GM18508 (cell line): ENCODE data around the gene CCDC78.
"Not testable (repeated sequence)": the region's sequence is repeated elsewhere in the genome, so short reads cannot be mapped to it uniquely, and the experiment has no call there.

Source experiments
- ATAC-seq: cut with Tn5 transposase; IDR thresholded peaks from one replicate; pipeline ENCODE4 v1.9.1; 2021; ENCODE audit warnings: moderate number of reproducible peaks; ENCODE audit not compliant: insufficient read depth, unreplicated experiment

CCDC78 gene

GRCh38 chr16:700684-701584 lies 25.3 kb downstream of the CCDC78 start:
- no peak for ATAC-seq

GRCh38 chr16:698911-699671 lies 27.2 kb downstream of the CCDC78 start:
- ATAC-seq: no peak

GRCh38 chr16:695355-696089 lies 30.7 kb downstream of the CCDC78 start:
- no peak for ATAC-seq

GRCh38 chr16:694863-695354 lies 31.3 kb downstream of the CCDC78 start:
- ATAC-seq: no peak

- no peak for ATAC-seq
These were observed 31.9 kb downstream of the CCDC78 start for GRCh38 chr16:694187-694862.

GRCh38 chr16:693766-694165 lies 32.5 kb downstream of the CCDC78 start:
- no peak for ATAC-seq

GRCh38 chr16:693364-693763 lies 32.9 kb downstream of the CCDC78 start:
- ATAC-seq: no peak

GRCh38 chr16:692356-693108 lies 33.7 kb downstream of the CCDC78 start:
- ATAC-seq: no peak

- ATAC-seq: not testable (repeated sequence)
These were observed 35.0 kb downstream of the CCDC78 start for GRCh38 chr16:691242-691641.

GRCh38 chr16:689175-689897 lies 36.9 kb downstream of the CCDC78 start:
- no peak for ATAC-seq

- ATAC-seq: no peak
These were observed 38.7 kb downstream of the CCDC78 start for GRCh38 chr16:687499-687898.

GRCh38 chr16:686459-687260 lies 39.6 kb downstream of the CCDC78 start:
- no peak for ATAC-seq

GRCh38 chr16:685967-686366 lies 40.3 kb downstream of the CCDC78 start:
- no peak for ATAC-seq

- ATAC-seq: no peak
These were observed 41.1 kb downstream of the CCDC78 start for GRCh38 chr16:684961-685696.

GRCh38 chr16:684071-684794 lies 42.0 kb downstream of the CCDC78 start, which contains the start of gene JMJD8:
Gene JMJD8, minus strand, starts transcription at chr16:684334. Its CDS starts 15 bp downstream, at chr16:684319.
- ATAC-seq: peak; percentile 52

- no peak for ATAC-seq
These were observed 42.7 kb downstream of the CCDC78 start for GRCh38 chr16:683396-684070.
